NCI-H128 (cell line): ENCODE data around the gene LRCH4.

ENCODE experiments used
- DNase-seq: peaks from one replicate; lab custom pipeline; 2025; ENCODE audit not compliant: unreplicated experiment; lab: John Stamatoyannopoulos, UW

The LRCH4 gene

DNA sequence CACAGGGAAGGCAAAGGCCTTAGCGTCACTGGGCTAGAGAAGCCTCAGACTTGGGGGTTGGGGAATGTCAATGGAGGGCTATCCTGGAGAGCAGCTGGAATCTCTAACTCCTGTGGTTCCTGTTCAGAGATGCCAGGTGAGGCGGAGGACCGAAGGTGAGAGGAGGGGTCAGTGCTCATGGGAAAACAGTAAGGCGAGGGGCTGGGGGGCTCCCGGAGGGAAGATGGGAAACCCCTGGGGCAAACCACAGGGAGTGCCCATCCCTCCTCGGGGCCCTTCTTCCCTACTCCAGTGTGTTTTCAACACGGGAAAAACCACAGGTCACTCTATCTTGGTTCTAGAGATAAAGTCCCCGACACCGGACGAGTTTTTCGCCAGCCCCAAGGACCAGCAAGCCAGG, 3.3 kb downstream of the LRCH4 start:
- DNase-seq = no peak

DNA sequence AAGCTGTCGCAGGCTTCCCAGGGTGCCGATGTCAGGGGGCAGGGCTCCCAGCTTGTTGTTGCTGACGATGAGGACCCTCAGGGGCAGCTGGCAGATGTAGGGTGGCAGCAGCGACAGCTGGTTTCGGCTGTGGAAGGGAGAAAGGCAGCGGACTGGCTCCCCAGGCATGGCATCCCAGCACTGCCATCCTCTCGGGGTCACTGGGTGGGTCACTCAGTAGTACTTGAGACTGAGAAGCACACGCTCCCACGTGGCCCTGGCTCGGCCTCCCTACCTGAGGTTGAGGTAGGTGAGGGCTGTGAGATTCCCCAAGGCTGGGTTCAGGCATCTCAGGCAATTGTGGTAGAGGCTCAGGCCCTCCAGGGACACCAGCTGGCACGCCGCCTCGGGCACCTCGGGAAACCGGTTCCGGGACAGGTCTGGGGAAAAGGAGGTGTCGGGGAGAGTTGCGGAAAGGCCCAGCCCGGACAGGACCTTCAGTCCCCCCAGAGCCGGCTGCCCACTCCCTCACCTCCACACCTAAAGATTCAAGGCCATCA, 3.8 kb downstream of the LRCH4 start:
- DNase-seq = no peak

GRCh38 chr7:100580466-100581283, 5.3 kb downstream of the LRCH4 start:
- DNase-seq = no peak

- DNase-seq = no peak
These were observed 7.4 kb downstream of the LRCH4 start for GRCh38 chr7:100578246-100579183.

- no peak for DNase-seq
These were observed 8.4 kb downstream of the LRCH4 start for GRCh38 chr7:100577507-100577906.

DNA sequence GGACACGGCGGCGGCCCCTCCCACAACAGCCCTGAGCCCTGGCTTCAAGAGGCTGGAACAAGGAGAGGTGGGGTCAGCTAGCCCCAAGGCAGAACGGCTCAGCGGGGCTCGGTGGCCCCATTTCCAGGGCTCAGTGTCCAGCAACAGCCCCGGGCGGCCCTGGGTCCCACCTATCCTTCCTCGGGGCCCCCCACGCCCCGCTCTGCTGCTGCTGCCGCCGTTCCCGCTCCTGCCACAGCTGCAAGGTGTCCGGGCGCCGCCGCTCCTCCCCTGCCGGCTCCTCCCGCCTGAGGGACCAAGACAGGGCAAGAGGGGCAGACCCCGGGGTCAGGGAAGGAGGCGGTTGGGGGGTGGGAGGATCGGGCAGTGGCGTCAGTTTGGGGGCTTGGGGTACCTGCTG, 8.8 kb downstream of the LRCH4 start:
- no peak for DNase-seq

DNA sequence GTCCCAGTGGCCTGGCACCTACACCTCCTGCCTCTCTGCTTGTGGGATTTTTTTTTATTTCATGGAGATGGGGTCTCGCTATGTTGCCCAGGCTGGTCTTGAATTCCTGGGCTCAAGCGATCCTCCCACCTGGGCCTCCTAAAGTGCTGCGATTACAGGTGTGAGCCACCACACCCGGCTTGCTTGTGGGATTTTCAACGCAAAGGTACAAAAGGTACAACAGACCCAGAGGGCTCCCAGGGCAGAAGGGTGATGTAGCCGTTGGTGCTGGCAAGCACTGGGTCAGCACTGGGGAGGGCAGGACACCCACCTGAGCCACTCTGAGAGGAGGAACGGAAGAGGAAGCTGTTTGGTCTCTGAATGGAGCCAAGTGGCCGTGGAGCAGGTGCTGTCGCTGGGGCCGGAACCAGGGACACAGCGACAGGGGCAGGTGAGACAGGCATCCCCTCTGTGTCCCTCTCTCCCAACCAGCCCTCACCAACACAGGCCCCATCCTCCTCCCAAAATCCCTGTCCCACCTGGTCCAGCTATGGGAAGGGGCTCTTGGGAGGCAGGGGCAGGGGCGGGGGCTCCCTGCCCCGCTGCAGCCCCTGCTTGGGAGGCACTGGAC, 9.4 kb downstream of the LRCH4 start:
- DNase-seq = no peak

GRCh38 chr7:100575746-100576383, 10.1 kb downstream of the LRCH4 start:
- no peak for DNase-seq

DNA sequence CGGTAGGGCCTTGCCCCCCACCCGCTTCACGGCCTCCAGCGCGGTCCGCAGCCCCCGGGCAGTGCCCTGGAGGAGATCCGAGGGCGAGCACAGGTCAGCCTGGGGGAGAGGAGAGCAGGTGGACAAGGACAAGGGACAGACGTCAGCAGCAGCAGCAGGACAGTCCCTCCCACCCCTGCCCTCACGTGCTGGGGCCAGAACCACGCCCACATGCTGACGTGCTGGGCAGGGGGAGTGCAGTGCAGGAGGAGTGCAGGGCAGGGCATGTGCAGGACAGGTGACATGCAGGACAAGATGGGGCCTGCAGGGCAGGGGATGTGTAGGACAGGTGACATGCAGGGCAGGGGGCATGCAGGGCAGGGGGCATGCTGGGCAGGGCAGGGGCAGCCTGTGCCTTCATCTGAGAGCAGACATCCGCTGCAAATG, 10.7 kb downstream of the LRCH4 start:
- no peak for DNase-seq

GRCh38 chr7:100574362-100575205, 11.3 kb downstream of the LRCH4 start:
- no peak for DNase-seq

- DNase-seq = no peak
These were observed 12.1 kb downstream of the LRCH4 start, which contains the start of gene SAP25 for GRCh38 chr7:100573691-100574361. Gene SAP25, minus strand, starts transcription at chr7:100573900. Its CDS starts 158 bp downstream, at chr7:100573742.

- DNase-seq = no peak
These were observed 12.8 kb downstream of the LRCH4 start for GRCh38 chr7:100572949-100573675.

DNA sequence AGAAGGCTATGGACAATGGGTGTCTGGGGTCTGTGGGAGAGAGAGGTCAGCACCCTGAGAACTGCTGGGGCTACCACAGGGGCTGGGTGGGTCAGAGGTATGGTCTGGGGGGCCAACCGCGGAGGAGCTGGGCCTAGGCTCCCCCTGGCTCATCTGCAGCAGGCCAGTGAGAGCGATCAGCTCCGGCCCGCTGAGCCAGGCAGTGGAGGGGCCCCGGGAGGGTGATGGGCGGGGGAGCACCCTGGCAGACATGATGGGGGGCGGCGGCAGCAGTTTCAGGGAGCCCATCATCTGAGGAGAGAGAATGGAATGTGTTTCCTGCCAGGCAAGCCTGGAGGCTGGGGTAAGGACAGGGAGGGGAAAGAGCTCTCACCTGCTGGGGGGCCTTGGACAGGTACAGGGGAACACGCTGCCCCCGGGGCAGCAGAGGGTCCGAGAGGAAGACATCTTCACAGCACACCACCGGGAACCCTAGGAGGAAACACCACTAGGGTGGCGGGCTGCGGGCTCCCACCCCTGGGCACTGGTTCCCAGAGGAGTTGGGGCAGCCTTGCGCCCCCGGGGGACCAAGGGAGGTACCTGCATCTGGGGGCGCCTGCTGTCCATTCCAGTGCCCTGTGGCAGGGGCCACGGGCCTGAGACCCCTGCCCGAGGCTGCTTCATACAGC, 13.5 kb downstream of the LRCH4 start:
- DNase-seq = no peak

DNA sequence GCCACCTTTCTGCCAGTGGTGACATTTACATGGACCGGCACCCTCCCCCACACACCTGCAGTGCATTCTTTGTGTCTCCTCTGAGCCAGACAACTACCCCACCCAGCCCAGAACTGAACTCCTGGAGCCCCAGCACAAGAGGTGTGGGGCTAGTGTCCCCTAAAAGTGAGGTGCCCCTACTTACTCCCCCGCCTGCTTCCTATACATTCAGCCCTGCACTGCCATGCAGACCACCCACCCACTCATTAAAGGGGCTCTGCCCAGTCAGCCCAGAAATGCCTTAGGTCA, 14.2 kb downstream of the LRCH4 start:
- DNase-seq = no peak

GRCh38 chr7:100570954-100571828, 14.7 kb downstream of the LRCH4 start:
- DNase-seq = no peak

DNA sequence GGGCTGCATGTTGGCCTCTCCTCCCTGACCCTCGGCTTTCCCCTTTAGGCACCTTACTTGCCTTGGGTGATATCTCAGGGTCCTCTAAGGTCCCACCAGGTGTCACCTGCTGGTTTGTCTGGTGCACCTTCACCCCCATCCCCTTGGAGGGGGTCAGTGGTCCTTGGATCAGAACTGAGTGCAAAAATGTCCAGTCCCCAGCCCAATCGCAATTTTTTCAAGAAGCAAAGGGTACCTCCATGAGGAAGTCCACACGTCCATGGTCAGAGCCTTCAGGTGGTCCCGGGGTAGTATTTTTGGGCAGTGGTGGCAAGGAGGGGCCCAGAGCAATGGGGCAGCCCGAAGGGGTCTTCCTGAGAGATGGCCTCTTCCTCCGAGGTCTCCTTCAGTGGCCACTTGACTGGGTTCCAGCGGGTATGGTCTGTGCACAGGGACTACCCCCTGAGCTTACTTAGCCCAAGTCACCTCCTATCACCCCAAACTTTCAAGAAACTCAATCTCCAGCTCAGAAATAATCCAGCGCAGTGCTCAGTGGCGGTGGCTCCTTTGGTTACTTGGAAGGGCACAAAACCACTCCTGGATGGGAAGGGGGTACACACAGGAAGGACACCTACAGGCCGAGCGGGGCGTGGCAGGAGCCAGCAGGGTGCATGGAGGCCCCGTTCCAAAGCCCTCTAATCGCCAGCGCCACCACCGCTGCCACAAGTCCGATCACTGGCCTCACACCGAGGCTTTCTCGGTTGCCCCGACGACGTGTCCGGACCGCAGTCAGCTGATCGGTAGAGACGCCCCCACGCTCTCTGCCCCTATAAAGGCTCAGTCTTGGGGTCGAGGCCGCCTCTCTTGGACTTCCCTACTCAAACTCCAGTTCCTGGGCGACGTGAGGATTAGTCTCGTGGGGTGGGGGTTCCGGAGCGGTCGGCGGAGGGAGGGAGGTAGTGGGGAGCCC, 16.8 kb downstream of the LRCH4 start:
- DNase-seq = no peak
